Measurements from ENCODE around the gene RNASEH1. TPM values are rescaled to one million over a fixed set of nuclear protein-coding genes. Genes with fewer than 3 reads are reported as not detected.
A peak's percentile ranks its signal among the peaks of the same experiment; 100 is the strongest.

Gene RNASEH1
- total RNA-seq, 1 donor from 2014 or later: 35.5 TPM

DNA sequence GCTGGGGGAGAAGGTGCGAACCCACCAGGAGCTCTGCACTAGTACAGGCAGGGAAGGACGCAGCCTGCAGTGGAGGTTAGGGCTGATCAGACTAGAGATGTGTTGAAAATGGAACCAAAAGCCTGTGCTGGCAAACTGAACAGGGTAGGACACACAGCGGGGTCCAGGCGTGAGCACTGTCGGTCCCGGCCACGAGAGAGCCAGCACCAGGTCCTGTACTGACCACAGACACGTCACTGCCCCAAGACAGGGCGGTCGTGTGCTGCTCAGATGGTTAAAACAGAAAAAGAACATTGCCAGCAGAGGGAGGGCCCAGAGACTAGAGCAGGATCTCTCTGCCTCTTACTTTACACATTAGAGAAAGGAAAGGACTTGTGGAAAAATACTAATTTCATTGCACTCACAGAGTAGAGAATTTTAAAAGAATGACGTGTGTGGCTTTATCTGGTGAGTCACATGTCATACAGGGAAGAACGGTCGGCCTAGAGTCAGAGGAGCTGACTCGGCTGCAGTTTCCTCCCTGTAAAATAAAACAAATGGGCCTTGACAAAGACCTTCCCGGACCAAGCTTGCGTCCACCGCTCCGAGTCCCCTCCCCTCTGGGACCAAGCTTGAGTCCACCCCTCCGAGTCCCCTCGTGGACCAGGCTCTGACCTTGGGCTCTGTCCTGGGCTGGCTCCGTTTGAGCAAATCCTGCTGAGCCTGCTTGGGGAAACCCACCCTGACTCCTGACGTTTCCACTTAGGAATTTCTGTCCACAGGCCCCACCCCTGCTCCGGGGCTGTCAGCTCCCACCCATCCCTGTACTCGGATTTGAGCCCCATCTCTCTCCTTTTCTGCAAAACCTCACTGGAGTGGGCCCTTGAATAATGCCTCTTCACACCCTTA lies 22.1 kb downstream of the RNASEH1 start:
- peaks cover 4% of the 10 kb centered on the region for H3K36me3 Mint-ChIP-seq (ENCODE audit: low read depth, unreplicated experiment)
- no peaks in the 10 kb centered on the region for H3K27me3 Mint-ChIP-seq (ENCODE audit: low read depth, unreplicated experiment)
- TF ChIP-seq EZH2 (IDR thresholded peaks at IDR 0.05; ENCODE audit: insufficient read depth, low read length): no peak
- TF ChIP-seq, protein P1, sequence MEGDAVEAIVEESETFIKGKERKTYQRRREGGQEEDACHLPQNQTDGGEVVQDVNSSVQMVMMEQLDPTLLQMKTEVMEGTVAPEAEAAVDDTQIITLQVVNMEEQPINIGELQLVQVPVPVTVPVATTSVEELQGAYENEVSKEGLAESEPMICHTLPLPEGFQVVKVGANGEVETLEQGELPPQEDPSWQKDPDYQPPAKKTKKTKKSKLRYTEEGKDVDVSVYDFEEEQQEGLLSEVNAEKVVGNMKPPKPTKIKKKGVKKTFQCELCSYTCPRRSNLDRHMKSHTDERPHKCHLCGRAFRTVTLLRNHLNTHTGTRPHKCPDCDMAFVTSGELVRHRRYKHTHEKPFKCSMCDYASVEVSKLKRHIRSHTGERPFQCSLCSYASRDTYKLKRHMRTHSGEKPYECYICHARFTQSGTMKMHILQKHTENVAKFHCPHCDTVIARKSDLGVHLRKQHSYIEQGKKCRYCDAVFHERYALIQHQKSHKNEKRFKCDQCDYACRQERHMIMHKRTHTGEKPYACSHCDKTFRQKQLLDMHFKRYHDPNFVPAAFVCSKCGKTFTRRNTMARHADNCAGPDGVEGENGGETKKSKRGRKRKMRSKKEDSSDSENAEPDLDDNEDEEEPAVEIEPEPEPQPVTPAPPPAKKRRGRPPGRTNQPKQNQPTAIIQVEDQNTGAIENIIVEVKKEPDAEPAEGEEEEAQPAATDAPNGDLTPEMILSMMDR (IDR thresholded peaks at IDR 0.05; ENCODE audit: insufficient read depth, low read depth, low read length): peak; percentile 24
- no peaks in the 10 kb centered on the region for H3K9me3 Mint-ChIP-seq (ENCODE audit: unreplicated experiment)
- peak; percentile 17 for FAIRE-seq
- peak overlapping the region; percentile 54 for H3K4me3 ChIP-seq (ENCODE audit: insufficient read depth, low read depth, low read length)
- H4K20me1 ChIP-seq (ENCODE audit: insufficient read depth, low read length): no peaks in the 10 kb centered on the region
- H3K36me3 ChIP-seq (ENCODE audit: insufficient read depth, low read length): no peaks in the 10 kb centered on the region
- H3K27me3 ChIP-seq (ENCODE audit: insufficient read depth, low read length): no peaks in the 10 kb centered on the region
- H3K27ac ChIP-seq (ENCODE audit: low read depth, low read length): peak overlapping the region; percentile 100
- peak; percentile 92 for DNase-seq (ENCODE audit: low read depth)
- no peaks in the 10 kb centered on the region for H3K9me3 ChIP-seq (ENCODE audit: insufficient read depth, low read depth, low read length)
- H3K4me2 ChIP-seq (ENCODE audit: low read length): peak overlapping the region; percentile 89
- peak overlapping the region; percentile 65 for H3K4me3 Mint-ChIP-seq (ENCODE audit: unreplicated experiment)
- peaks cover 19% of the 10 kb centered on the region for H3K4me1 ChIP-seq (ENCODE audit: insufficient read depth, low read length)
- H3K79me2 ChIP-seq (ENCODE audit: insufficient read depth, low read length): no peaks in the 10 kb centered on the region
- H3K9ac ChIP-seq (ENCODE audit: low read length): peak overlapping the region; percentile 92
- H3K4me1 Mint-ChIP-seq (ENCODE audit: low read depth, unreplicated experiment): peaks cover 19% of the 10 kb centered on the region
- H3K27ac Mint-ChIP-seq (ENCODE audit: unreplicated experiment): peak overlapping the region; percentile 100
- H2AFZ ChIP-seq (ENCODE audit: low read depth, low read length): peak overlapping the region; percentile 81

DNA sequence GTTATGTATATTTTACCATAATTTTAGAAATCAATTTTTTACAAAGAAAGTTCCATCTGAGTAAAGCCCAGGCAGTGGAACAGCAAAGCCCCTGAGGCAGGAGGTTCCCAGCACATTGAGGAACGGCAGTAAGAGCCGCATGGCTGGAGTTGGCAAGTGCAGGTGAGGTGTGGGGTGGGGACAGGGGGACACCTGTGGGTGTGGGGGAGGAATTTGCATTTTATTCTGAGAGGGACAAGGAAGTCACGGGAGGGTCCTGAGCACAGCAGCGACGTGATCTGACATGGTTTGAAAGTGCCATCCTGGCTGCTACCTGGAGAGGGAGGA lies 22.7 kb downstream of the RNASEH1 start:
- no peak for DNase-seq (ENCODE audit: low read depth)

More for the DNA sequence above, 22.7 kb downstream of the RNASEH1 start:
- H3K9me3 Mint-ChIP-seq (ENCODE audit: unreplicated experiment): no peaks in the 10 kb centered on the region
- no peak for FAIRE-seq
- Histone ChIP-seq H3K27ac (ENCODE audit: low read depth, low read length) (peak overlapping the region; percentile 100), H3K79me2 (ENCODE audit: insufficient read depth, low read length) (no peaks in the 10 kb centered on the region), H3K9me3 (ENCODE audit: insufficient read depth, low read depth, low read length) (no peaks in the 10 kb centered on the region), H3K27me3 (ENCODE audit: insufficient read depth, low read length) (no peaks in the 10 kb centered on the region), H3K4me2 (ENCODE audit: low read length) (peak overlapping the region; percentile 89), H3K9ac (ENCODE audit: low read length) (peak overlapping the region; percentile 92), H2AFZ (ENCODE audit: low read depth, low read length) (peak overlapping the region; percentile 81), H3K36me3 (ENCODE audit: insufficient read depth, low read length) (no peaks in the 10 kb centered on the region), H3K4me1 (ENCODE audit: insufficient read depth, low read length) (peaks cover 19% of the 10 kb centered on the region), H4K20me1 (ENCODE audit: insufficient read depth, low read length) (no peaks in the 10 kb centered on the region), H3K4me3 (ENCODE audit: insufficient read depth, low read depth, low read length) (peak overlapping the region; percentile 54)
- no peak for TF ChIP-seq EZH2 (IDR thresholded peaks at IDR 0.05; ENCODE audit: insufficient read depth, low read length)
- TF ChIP-seq, protein P1 (IDR thresholded peaks at IDR 0.05; ENCODE audit: insufficient read depth, low read depth, low read length): no peak
- H3K36me3 Mint-ChIP-seq (ENCODE audit: low read depth, unreplicated experiment): peaks cover 4% of the 10 kb centered on the region
- H3K4me3 Mint-ChIP-seq (ENCODE audit: unreplicated experiment): peak overlapping the region; percentile 65
- peak overlapping the region; percentile 100 for H3K27ac Mint-ChIP-seq (ENCODE audit: unreplicated experiment)
- H3K4me1 Mint-ChIP-seq (ENCODE audit: low read depth, unreplicated experiment): peaks cover 19% of the 10 kb centered on the region
- H3K27me3 Mint-ChIP-seq (ENCODE audit: low read depth, unreplicated experiment): no peaks in the 10 kb centered on the region
